Amniotic stem cell (primary cell): ENCODE data around the gene TAS1R1.
"Not testable (repeated sequence)": the region's sequence is repeated elsewhere in the genome, so short reads cannot be mapped to it uniquely, and the experiment has no call there.

ENCODE experiments used
- DNase-seq: peaks from one replicate; lab custom pipeline; 2025; lab: John Stamatoyannopoulos, UW

TAS1R1 gene

DNA sequence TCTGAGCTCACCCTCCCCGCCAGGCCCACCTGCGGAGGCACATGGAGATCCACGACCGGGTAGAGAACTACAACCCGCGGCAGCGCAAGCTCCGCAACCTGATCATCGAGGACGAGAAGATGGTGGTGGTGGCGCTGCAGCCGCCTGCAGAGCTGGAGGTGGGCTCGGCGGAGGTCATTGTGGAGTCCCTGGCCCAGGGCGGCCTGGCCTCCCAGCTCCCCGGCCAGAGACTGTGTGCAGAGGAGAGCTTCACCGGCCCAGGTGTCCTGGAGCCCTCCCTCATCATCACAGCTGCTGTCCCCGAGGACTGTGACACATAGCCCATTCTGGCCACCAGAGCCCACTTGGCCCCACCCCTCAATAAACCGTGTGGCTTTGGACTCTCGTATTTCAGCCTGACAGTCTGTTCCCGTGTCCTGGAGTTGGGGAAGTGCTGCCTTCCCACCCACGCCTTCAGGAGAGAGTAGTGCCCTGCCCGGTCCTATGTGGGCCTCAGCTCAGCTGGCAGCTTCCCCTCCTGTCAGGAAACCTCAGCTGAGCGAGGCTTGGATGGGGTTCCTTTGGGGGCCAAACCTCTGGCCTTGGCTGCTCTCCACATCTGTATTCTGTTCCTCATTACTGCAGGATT is 33.9 kb downstream of the TAS1R1 start:
- no peak for DNase-seq

DNA sequence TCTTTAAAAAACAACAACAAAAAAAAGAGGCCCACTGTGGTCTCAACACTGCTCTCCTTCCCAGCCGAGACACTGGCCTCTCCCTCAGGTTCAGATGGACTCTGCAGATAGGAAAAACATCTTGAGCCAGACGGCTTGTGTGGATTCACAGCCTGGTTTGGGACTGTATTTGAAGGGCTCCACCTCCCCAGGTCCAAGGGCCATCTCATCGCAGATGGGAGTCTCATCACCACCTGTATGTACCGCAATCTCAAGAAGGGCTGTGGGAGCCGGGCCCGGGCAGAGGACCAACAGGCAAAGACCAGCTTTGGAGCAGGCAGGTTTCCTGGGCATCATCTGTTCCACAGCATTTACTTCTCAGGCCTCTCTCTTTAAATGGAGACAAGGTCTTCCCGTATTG is 34.9 kb downstream of the TAS1R1 start:
- no peak for DNase-seq

DNA sequence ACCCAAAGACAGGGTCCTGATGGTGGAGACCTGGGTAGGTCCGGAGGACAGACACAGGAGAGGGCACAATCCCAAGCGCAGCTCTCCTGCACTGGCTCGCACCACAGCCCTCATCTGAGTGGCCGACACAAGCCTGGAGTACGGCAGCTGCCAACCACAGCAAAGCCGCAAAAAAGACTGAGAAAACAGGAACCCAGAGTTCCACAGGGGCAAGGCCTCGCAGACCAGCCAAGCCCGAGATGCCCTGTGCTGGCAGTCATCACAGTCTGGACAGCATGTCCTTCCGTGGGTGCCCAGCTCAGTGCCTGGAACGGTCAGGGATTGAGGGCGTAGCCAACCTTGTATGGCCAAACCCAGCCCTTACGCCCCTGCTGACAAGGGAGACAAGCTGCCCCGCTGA is 36.1 kb downstream of the TAS1R1 start:
- DNase-seq = no peak

DNA sequence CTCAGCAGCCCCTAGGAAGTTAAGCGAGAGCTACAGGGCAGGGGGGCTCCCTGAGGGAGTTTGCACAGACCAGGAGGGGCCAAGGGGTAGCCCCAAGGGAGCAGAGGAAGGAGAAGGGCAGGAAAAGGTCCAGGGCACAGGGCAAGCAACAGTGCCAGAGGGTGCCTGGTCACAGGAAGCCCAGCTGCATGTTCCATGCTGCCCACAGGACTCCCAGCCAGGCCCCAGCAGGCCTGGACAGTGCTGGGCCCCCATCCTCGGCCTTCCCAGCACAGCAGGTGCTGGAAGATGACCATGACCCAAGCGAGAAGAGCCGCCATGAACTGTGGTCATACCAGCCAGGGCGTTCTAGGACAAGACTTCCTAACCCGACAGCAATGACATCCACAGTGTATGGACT is 36.5 kb downstream of the TAS1R1 start:
- DNase-seq = no peak

DNA sequence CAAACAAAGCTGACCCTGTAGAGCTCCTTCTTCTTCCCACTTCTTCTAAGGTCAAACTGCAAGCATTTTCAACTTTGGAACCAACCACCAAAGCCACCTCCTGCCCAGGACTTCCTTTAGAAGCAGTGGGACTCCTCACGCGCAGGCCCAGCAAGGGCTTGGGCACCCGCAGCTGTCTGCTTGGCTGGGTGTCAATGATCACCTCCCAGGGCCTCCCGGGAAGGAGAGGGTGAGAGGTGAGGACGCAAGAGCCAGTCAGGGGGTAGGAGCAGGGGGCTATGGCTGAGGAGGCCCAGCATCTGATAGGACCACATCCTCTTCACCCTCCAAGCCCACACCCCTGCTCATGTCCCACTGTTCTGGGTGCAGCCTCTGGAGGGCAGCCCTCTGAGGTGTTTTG is 37.3 kb downstream of the TAS1R1 start:
- no peak for DNase-seq

DNA sequence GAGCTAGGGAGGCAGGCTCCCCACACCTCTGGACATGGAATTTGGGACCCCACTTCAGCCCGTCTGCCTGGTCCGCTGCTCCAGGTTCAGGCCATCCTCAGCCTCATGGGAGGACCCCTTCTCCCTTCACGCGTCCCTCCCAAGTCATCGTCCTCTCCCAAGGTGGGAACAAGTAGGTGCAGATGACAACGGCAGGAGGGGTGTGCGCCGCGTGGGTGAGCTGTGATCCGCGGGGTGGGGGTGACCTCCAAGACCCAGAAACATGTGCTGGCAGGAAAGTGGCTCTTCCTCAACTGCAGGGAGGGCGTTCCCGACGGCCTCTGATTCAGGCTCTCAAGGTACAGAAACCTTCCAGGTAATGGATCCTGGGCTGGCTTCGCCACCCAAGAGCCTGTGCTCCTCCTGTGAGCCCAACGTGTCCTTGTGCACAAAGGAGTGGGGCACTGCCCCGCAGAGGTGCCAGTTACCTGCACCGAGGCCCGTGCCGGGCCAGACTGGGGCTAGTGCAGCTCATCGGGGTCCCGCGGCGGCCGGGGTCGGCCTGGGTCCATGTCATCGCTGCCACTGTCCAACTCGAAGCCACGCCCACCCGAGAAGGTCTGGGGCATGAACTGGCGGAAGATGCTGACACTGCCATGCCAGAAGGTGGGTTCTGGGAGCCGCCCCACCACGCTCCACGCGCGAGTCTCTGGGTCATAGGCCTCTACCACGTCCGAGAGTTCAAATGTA is 37.9 kb downstream of the TAS1R1 start:
- DNase-seq = no peak

DNA sequence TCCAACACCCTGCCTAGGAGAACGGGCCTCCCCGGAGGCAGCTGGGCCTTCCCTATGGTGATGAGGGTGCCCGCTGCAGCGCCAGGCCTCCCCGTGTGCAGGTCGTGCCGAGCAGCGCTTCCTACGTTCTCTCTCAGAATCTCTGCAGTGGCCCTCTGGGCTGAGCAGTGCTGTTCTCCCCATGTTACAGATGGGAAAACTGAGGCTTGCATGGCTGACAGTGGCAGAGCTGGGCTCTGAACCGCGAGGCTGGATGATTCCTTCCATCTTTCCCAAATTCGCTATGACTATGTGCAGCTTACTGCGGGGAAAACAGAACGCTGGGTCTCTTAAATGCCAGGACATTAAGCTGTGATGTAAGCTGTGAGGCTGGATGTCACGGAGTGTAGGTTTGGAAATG is 38.7 kb downstream of the TAS1R1 start:
- no peak for DNase-seq

DNA sequence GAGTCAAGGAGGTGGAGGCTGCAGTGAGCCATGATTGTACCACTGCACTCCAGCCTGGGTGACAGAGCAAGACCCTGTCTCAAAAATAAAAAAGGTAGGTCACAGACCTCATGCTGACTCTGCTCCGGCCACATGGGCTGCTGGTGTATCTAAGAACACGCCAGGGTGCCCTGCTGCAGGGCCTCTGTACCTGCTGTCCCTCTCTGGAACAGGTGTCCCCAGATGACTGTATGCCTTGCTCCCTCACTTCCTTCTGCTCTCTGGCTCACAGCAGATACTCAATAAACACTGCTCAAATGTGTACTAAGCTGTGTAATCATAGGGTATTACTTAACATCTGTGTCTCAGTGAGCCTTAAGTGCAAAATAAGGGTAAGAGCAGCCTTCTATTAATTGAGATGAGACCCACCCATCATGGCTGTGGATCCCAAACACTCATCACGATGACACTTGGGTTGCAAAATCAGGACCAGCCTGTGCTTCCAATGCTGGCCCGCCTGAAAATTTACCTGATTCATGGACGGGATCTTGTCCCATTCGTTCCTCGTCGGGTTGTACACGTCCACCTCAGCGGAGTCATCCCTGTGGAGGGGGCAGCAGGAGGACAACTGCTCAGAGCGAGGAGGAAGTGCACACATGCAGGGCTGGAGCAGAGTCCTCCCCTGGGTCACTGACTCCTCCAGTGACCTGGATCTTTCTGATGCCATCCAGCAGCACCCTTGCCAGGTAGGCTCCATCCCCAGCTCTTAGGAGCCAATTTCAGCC is 40.1 kb downstream of the TAS1R1 start:
- DNase-seq = no peak

DNA sequence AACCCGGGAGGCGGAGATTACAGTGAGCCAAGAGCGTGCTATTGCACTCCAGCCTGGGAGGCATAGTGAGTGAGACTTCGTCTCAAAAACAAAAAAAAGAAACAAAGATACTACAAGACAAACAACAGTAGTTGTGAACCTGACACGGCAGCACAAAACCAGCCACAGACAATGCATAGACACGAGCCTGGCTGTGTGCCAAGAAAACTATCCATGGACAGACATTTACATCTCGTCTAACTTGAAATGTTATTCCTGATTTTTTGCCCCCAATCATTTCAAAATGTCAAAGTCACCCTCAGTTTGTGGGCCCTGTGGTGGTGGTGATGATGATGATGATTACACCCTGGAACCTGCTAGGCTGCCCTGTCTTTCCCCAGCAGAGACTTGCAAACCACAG is 41.2 kb downstream of the TAS1R1 start:
- DNase-seq = no peak

DNA sequence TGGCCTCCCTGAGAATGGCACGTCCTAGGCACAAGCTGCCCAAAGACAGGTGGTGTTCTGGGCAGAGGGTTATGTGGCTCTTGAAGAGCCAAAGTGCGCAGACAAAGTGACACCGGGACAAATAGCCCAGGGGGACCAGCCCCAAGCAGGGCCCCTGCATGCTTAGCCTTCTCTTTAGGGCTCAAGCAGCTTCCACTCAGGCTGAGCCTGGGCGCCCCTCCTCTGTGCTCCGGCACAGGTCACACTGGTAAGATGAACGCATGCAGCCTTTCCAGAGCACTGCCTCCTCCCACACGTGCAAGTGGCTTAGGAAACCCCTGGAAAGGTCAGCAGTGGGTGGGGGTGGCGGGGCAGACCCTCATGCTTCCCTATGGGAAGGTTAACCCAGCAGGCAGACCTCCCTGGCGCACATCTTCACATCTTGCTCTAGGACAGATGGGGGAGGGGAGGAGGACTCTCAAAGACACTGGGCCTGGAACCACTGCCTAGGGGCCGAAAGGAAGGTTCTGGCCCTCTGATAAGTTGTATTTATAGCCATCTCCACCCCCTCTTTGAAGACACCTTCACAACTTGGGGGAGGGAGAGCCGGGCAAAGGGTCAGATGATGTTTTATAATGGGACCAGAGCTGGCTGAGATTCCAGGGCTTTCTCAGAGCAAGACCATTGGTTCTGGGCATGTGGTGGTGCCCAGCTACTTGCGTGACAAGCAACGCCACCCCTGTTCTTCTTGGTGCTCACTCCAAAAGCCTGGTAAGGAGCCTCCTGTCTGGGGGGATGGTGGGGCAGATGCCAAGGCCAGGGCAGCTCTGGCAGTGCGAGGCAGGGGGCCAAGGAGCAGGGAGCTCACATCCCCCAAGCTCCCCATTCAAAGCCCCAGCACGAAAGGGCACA is 42.0 kb downstream of the TAS1R1 start:
- no peak for DNase-seq

DNA sequence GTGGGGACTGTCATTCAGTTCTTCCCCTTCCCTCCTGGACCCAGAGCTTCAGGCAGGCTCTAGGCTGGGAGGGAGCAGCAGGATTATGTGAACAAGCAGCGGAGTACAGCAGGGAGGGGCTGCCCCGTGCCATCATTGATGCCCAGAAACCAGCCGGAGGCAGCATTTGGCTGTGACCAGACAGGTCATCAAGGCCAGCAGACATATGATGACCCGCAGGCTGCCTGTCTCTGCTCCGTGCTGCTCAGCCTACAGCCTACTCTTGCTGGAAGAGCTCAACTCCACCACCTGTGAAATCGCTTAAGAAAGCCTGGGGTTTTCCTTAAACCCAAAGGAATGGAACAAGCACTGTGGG is 42.6 kb downstream of the TAS1R1 start:
- no peak for DNase-seq

DNA sequence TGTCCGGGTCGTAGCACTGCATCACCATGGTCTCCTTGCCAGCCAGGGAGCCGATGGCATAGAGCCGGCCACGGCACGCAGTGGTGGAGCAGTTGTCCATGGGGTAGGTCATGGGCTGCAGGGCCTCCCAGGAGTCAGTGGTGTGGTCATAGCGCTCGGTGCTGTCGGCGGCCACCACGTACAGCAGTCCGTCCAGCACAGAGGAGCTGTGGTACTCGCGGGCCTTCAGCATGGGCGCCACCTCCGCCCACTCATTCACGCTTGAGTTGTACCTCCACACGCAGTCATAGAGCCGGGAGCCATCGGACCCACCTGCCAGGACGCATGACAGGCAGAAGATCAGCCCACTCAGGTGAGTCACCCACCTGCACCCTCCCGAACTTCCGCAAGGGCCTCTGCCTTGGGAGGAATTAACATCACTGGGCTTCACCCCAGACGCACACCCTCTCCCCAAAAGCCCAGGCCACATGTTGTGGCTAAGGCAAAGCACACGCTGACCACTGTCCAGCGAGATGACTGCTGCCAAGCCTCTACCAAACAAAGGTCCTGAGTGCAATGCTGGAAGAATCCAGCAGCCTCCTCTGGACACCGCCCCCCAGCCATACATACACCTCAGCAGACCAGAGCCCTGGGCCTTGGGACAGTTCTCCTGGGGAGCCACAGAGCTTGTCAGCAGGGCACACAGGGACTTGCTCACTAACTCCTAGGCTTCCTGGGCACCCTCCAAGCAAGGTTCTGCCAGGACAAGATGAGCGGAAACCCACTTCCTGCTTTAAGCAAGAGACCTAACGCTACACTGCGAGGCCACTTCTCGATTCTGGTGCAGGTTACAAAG is 44.3 kb downstream of the TAS1R1 start:
- DNase-seq = no peak

DNA sequence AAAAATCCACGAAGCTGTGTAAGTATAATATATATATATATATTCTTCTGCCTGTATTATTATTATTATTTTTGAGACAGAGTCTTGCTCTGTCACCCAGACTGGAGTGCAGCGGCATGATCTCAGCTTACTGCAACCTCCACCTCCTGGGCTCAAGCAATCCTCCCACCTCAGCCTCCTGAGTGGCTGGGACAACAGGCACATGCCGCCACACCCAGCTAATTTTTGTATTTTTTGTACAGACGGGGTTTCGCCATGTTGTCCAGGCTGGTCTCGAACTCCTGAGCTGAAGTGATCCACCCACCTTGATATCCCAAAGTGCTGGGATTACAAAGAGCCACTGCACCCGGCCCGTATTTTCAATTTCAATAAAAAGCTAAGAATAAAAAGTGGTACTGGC is 44.9 kb downstream of the TAS1R1 start:
- not testable (repeated sequence) for DNase-seq

DNA sequence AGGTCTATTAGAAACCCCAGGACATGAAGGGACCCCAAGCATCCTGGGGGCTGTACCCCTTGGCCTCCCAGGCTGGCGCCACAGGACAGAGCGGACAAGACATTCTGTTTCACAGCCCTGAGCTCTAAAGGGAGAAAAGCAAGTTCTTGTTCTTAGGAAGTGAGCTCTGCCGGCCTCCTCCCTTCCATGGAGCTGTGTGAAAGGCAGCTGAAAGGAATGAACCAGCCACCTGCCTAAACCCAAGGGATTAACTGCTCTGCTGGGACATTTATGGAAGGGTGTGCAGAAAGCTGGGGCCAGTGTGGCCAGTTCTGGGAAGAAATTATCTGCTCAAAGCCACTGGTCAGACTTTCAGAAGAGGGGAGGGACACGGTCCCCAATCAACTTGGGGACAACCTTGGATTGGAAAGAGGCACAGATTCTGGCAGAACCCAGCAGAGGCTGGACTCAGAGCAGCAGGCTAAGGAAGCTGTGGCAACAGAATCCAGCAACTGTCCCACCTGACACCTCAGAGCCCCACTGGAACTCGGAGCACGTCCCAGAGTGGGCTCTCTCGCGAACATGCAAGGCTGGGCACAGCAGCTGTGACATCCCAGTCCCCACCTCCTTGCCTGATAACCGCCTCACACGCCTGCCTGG is 45.4 kb downstream of the TAS1R1 start:
- no peak for DNase-seq

DNA sequence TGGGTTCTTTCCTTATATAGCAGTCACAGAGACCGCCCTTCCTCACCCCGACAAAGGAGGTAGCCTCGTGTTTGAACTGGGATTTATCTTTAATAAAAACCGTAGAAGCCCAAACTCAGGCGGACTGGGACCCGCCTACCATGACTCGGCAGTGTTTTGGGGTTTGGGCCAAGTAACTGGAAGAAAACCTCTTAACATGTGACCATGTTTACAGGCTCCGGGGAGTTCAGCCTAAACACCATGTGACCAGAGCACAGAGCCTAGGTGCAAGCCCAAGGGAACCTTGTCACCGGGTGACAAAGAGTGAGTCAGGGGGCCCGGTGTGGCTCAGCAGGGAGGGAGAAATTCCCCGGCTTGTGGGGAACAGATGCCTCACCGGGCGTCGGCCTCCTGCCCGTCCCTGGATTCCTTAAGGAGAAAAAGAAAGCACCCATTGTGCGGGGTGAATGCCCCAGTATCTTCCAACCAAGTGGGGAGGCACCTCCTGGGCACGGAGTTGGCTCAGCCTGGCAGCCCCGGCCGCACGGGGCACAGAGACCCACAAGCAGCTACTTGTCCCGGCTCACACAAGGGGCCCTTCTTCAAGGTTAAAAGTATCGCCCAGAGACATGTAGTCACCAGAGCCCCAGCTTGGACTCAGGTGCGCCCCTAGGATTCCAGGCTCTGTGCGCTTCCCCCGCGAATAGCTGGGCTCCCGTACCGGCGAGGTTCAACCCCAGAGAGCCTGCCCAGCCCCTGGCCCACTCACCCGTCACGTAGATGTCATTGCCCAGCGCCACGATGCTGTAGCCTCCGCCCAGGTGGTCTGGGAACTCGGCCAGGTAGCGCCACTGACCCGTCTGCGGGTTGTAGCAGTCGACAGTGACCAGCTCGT is 46.2 kb downstream of the TAS1R1 start:
- peak; percentile 88 for DNase-seq

DNA sequence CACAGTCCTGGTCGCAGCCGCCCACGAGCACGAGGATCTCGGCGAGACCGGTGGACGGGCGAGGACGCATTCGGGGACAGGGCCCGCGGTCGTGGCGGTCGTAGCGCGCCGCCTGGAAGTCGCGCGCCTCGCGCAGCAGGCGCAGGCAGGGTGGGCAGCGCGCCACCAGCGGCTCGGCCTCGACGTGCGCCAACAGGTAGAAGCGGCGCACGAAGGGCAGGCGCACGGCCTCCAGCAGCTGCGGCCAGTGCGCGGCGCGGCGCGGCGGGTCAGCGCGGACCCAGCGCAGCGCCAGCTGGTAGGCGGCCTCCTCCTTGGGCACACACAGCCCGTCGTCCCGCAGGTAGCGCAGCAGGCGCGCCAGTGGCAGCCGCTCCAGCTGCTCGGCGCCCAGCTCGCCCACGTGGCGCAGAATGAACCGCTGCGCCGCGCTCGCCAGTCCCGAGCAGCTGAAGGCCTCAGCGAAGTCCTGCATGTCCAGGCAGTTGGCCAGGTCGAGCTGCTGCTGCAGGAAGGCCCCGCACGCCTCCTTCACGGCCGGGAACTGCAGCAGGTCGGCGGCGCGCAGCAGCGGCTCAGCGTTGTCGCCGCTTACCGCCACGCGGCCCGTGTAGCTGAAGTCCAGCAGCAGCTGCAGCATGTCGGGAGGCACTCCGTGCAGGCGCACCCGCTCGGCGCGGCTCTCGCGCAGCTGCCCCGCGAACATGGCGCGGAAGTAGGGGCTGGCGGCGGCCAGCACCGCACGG is 47.0 kb downstream of the TAS1R1 start:
- no peak for DNase-seq

DNA sequence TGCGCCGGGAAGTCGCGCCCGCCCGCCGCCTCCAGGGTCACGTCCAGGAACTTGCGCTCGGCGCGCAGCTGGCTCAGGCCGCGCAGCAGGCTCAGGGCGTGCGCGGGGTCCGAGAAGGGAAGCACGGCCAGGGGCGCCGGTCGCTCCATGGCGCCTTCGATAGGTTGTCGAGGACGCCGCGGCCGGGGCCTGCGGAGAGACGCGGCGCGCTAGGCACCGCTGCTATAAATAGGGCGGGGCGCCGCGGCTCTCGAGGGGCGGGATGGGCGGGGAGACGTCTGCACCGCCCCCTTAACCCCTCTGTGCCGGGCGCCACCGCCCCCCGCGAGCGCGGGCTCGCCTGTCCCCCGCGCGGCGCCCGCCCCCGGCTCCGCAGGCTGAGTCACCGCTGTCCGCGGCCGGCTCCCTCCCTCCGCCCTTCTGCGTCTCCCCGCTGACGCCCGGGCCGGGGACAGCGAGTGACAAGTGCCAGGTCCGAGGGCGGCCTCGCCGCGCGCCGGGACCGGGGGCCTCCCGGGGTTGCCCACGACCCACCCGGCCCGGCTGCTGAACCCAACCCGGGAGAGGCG is 47.6 kb downstream of the TAS1R1 start, which contains the start of gene KLHL21:
KLHL21 (minus strand) TSS at position 201 of the 569 bp plus-strand sequence; CDS start at position 149, 52 bp downstream.
- DNase-seq = peak; percentile 73

DNA sequence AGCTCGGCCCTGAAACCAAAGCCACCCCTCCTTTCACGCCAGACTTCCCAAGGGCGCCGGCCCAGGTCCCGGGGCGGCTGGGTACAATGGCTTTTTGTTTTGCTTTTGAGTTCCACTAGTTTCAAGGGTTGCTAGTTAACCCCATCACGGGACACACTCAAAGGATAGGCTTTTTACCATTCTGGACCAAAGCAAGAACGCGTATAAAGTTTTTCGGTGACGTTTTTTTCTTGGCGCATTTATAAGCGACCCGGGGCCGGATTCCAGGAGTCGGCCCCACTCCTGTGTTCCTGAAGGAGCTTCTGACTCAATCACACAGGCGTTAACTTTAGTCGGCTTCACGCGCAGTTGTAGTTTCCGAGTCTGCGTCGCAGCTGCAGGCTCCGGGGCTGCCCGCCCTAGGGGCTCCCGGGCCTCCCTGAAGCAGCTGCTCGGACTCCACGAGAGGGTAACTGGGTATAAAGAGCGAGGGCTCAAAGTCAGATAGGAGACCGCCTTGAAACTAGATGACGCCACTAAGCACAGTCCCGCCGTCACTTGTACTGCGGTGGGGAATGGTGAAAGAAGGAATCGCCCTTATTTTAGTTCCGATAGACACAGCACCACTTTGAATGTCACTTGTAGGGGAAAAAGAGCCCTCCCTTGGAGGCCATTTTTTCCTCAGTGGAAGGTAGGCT is 48.3 kb downstream of the TAS1R1 start:
- DNase-seq = peak; percentile 61
